NCI-H510A (cell line): ENCODE measurements around the gene FKBP1B.
"Not testable (repeated sequence)": the region's sequence is repeated elsewhere in the genome, so short reads cannot be mapped to it uniquely, and the experiment has no call there.

ENCODE experiments used
- DNase-seq: peaks from one replicate; lab custom pipeline; 2025; lab: John Stamatoyannopoulos, UW

The FKBP1B gene

GRCh38 chr2:24065341-24065740 is 15.8 kb downstream of the FKBP1B start:
- DNase-seq: no peak

GRCh38 chr2:24072259-24072658 is 22.7 kb downstream of the FKBP1B start:
- DNase-seq: no peak

DNA sequence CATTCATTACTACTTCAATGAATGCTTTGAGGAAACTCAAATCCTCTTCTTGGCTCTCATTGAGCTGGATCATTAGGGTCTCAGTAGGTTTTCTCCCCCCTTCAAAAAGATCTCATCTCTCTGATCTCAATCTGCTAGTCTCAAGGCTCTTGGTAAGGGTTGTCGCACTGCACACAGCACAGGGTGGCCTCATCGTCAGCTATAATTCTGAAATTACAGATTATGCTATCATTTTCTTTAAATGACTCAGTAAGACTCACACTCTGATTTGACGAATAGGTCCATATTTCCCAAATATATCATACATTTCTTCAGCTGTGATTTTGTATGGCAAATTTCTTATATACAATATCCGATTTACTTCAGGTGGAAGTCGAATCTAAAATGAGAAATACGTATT is 24.3 kb downstream of the FKBP1B start:
- DNase-seq: no peak

- DNase-seq: no peak
Measured at GRCh38 chr2:24075259-24075658, 25.7 kb downstream of the FKBP1B start.

GRCh38 chr2:24075915-24076848 is 26.6 kb downstream of the FKBP1B start, which contains the start of gene SF3B6:
SF3B6 (minus strand) TSS chr2:24076326; CDS start chr2:24076229, 97 bp downstream.
- peak; percentile 100 for DNase-seq

- no peak for DNase-seq
Measured at GRCh38 chr2:24076849-24077534, 27.5 kb downstream of the FKBP1B start.

- no peak for DNase-seq
Measured at GRCh38 chr2:24077535-24077877, 28.0 kb downstream of the FKBP1B start.

- no peak for DNase-seq
Measured at GRCh38 chr2:24077879-24078278, 28.3 kb downstream of the FKBP1B start.

DNA sequence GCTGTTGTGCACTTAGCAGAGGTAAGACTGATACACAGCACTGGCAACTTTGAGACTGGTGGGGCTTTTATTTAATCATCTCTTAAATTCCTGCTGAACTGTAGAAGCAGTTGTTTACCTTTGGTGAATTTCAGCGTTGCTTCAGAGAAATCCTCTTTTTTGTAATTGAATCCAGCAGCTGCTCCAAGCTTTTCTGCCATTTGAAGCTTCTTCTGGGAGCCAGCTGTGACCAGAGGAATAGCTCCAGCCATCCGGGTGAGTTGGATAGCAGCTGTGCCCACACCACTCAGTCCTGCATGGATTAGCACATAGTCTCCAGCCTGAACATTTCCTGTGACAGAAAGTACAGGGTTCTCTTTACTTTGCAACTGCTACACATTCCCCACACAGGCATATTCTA is 31.2 kb downstream of the FKBP1B start:
- DNase-seq: peak; percentile 49

DNA sequence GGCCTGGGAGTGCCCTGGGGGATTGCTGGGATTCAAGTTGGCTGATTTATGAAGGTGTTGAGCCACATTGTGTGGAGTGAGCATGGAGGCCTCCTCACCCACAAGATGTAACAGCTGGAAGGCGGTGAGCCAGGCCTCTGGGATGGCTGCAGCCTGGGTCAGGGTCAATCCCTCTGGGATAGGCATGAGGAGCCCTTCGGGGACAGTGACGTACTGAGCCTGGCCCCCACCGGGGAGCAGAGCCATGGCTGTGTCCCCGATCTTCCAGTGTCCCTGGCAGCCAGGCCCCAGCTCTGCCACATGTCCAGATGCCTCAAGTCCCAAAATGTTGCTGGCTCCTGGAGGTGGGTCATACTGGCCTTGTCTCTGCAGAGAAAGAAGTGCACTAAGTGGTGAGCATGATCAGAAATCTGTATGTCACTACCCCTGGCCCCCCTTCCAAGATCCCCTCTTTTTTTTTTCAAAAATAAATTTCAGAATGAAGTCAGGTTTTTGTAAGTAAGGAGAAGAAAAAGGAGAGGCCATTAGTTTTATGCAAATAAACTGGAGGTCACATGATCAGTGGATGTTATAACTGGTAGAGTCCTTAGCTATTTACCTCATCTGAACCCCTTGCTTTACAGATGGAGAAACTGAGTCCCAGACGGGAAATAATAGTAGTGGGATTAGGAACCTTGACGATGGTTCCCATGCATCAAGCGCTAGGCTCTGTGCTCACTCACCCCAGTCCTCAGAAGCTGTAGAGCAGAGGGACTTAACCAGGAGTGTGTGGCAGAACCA is 33.4 kb downstream of the FKBP1B start:
- no peak for DNase-seq

- DNase-seq: peak; percentile 93
Measured at GRCh38 chr2:24083567-24084385, 34.2 kb downstream of the FKBP1B start.

- DNase-seq: peak; percentile 88
Measured at GRCh38 chr2:24084386-24085199, 35.1 kb downstream of the FKBP1B start, which contains the start of gene TP53I3. TP53I3 (minus strand) TSS chr2:24084834; CDS start chr2:24084326, 508 bp downstream.

GRCh38 chr2:24085200-24085489 is 35.6 kb downstream of the FKBP1B start:
- DNase-seq: no peak

DNA sequence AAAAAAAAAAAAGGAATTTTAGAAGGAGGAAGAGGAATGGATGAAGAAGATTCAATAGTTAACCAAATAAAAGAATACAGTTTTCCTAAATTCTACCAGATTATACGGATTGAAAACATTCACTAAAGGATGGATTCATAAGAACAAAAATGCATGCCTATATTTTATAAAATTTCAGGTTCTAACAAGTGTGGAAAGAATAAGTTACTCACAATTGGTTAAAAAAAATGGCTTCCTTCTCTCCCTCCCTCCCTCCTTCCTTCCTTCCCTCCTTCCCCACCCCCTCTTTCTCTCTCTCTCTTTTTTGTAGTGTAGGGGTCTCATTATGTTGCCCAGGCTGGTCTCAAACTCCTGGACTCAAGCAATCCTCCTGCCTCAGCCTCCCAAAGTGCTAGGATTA is 36.7 kb downstream of the FKBP1B start:
- DNase-seq: no peak

DNA sequence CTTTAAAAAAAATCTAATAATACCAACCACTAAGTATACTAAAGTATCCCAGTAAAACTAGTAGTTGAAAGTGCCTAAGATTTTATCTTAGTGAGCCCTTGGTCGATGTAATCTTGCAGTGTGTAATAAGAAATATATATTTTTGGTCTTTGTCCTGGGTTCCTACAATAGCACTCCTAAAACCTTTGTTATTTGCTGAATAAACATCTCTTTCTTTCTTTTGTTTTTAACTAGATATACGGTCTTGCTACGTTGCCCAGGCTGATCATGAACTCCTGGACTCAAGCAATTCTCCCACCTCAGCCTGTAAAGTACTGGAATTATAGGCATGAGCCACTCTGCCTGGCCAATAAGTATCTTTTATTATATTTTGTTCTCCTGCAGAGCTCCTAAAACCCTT is 37.5 kb downstream of the FKBP1B start:
- no peak for DNase-seq

DNA sequence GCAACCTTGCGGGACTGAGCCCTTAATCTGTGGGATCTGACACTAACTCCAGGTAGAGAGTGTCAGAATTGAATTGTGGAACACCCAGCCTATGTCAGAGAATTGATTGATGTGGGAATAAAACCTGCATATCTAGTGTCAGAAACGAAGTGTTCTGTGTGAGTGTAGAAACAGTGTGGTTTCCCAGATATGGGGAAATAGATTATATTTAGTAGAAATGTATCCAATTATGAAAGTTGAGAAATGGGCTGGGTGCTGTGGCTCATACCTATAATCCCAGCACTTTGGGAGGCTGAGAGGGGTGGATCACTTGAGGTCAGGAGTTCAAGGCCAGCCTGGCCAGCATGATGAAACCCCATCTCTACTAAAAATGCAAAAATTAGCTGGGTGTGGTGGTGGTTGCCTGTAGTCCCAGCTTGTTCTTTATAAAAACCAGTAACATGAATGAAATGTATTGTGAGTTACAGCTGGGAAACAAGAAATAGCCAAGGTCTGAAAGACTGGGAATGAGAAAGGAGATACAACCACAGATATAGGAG is 39.3 kb downstream of the FKBP1B start:
- DNase-seq: no peak

DNA sequence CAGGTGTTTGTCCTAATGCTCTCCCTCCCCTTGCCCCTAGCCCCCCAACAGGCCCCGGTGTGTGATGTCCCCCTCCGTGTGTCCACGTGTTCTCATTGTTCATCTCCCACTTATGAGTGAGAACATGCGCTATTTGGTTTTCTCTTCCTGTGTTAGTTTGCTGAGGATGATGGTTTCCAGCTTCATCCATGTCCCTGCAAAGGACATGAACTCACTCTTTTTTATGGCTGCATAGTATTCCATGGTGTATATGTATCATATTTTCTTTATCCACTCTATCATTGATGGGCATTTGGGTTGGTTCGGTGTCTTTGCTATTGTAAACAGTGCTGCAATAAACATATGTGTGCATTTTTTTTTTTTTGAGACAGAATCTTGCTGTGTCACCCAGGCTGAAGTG is 43.7 kb downstream of the FKBP1B start:
- not testable (repeated sequence) for DNase-seq

DNA sequence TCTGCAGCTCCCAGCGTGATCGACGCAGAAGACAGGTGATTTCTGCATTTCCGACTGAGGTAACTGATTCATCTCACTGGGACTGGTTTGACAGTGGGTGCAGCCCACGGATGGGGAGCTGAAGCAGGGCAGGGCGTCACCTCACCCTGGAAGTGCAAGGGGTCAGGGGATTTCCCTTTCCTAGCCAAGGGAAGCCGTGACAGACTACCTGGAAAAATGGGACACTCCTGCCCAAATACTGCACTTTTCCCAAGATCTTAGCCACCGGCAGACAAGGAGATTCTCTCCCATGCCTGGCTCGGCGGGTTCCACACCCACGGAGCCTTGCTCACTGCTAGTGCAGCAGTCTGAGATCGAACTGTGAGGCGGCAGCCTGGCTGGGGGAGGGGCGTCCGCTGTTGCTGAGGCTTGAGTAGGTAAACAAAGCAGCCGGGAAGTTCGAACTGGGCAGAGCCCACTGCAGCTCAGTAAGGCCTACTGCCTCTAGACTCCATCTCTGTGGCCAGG is 45.7 kb downstream of the FKBP1B start:
- peak; percentile 26 for DNase-seq

DNA sequence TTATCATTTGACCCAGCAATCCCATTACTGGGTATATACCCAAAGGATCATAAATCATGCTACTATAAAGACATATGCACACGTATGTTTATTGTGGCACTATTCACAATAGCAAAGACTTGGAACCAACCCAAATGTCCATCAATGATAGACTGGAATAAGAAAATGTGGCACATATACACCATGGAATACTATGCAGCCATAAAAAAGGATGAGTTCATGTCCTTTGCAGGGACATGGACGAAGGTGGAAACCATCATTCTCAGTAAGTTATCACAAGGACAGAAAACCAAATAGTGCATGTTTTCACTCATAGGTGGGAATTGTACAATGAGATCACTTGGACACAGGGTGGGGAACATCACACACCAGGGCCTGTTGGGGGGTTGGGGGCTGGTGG is 51.2 kb downstream of the FKBP1B start:
- DNase-seq: not testable (repeated sequence)

DNA sequence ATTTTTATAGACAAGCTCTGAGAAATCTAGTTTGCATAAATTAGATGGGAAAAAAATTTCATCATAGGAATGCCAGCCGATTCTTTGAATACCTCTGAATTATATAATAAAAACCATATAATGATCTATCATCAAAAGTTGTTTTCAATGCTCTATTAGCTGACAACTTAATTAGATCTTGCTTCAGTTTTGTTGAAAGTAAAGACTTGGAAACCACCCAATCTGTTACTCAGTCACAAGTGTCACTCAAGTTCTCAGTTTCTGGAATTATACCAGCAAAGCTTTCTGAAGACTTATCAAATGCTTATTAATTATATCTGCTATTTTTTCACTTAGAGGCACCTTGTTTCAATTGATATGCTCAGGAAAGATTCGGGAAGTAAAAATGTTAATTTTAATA is 52.5 kb downstream of the FKBP1B start:
- DNase-seq: no peak
